Measurements from ENCODE around the gene GM2A. TPM values are rescaled to one million over a fixed set of nuclear protein-coding genes. Genes with fewer than 3 reads are reported as not detected.
A peak's percentile ranks its signal among the peaks of the same experiment; 100 is the strongest.

GM2A gene
- total RNA-seq, 1 donor from 2014 or later = 27.6 TPM

GRCh38 chr5:151243127-151243526 lies 9.9 kb upstream of the GM2A start:
- H3K27ac Mint-ChIP-seq (ENCODE audit: unreplicated experiment) = no peak overlapping the region

DNA sequence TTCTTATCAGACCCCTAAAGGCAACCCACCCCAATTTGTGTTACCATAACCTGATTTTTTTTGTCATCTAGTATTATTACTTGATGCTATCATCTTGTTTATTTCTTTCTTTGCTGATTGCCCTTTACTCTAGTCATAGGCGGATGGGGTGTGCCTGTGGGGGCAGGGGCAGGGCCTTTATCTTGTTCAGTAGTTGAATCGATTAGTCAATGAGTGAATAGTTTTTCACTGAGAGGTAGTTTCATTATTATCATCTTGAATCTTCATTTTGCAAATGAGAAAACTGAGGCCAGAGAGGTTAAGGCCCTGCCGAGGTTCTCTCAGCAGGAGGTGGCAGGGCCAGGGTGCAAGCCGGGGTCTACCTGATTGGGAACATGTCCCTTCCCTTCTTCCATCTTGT lies 9.4 kb upstream of the GM2A start:
- no peak for DNase-seq (ENCODE audit: low read depth, low spot score)
- peaks cover 2% of the 10 kb centered on the region for H3K4me1 Mint-ChIP-seq
- H3K27me3 Mint-ChIP-seq (ENCODE audit: low read depth) = no peaks in the 10 kb centered on the region
- H3K9me3 Mint-ChIP-seq = no peaks in the 10 kb centered on the region
- H3K36me3 Mint-ChIP-seq (ENCODE audit: low read depth) = no peaks in the 10 kb centered on the region
- no peak overlapping the region for H3K4me3 Mint-ChIP-seq
- H3K27ac Mint-ChIP-seq (ENCODE audit: unreplicated experiment) = no peak overlapping the region
- TF ChIP-seq, protein P1, sequence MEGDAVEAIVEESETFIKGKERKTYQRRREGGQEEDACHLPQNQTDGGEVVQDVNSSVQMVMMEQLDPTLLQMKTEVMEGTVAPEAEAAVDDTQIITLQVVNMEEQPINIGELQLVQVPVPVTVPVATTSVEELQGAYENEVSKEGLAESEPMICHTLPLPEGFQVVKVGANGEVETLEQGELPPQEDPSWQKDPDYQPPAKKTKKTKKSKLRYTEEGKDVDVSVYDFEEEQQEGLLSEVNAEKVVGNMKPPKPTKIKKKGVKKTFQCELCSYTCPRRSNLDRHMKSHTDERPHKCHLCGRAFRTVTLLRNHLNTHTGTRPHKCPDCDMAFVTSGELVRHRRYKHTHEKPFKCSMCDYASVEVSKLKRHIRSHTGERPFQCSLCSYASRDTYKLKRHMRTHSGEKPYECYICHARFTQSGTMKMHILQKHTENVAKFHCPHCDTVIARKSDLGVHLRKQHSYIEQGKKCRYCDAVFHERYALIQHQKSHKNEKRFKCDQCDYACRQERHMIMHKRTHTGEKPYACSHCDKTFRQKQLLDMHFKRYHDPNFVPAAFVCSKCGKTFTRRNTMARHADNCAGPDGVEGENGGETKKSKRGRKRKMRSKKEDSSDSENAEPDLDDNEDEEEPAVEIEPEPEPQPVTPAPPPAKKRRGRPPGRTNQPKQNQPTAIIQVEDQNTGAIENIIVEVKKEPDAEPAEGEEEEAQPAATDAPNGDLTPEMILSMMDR (conservative IDR thresholded peaks at IDR 0.05) = no peak

More at GRCh38 chr5:151243127-151243526, 9.9 kb upstream of the GM2A start:
- no peak for DNase-seq (ENCODE audit: low read depth, low spot score)
- Mint-ChIP-seq H3K27me3 (ENCODE audit: low read depth) (no peaks in the 10 kb centered on the region), H3K9me3 (no peaks in the 10 kb centered on the region), H3K4me3 (no peak overlapping the region), H3K36me3 (ENCODE audit: low read depth) (no peaks in the 10 kb centered on the region), H3K4me1 (peaks cover 6% of the 10 kb centered on the region)
- TF ChIP-seq, protein P1 (conservative IDR thresholded peaks at IDR 0.05) = no peak

DNA sequence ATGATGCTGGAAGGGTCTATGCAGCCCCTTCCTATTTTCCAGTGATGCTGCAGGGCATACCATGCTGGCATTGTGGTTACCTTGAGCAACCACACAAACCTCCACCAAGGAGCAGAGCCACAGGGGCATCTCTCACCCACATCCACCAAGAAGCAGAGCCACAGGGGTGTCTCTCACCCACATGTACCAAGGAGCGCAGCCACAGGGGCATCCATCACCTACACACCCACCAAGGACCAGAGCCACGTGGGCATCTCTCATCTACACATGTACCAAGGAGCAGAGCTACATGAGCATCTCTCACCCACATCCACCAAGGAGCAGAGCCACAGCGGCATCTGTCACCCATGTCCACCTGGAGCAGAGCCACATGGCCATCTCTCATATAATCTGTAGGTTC lies 8.8 kb upstream of the GM2A start:
- Mint-ChIP-seq H3K4me1 (no peaks in the 10 kb centered on the region), H3K4me3 (no peak overlapping the region), H3K9me3 (no peaks in the 10 kb centered on the region), H3K27ac (ENCODE audit: unreplicated experiment) (no peak overlapping the region), H3K36me3 (ENCODE audit: low read depth) (no peaks in the 10 kb centered on the region), H3K27me3 (ENCODE audit: low read depth) (no peaks in the 10 kb centered on the region)
- no peak for DNase-seq (ENCODE audit: low read depth, low spot score)
- TF ChIP-seq, protein P1 (conservative IDR thresholded peaks at IDR 0.05) = no peak

GRCh38 chr5:151245680-151246219 lies 7.2 kb upstream of the GM2A start:
- TF ChIP-seq, protein P1 (conservative IDR thresholded peaks at IDR 0.05) = no peak
- H3K9me3 Mint-ChIP-seq = no peaks in the 10 kb centered on the region
- H3K36me3 Mint-ChIP-seq (ENCODE audit: low read depth) = no peaks in the 10 kb centered on the region
- no peak overlapping the region for H3K4me3 Mint-ChIP-seq
- DNase-seq (ENCODE audit: low read depth, low spot score) = no peak
- no peak overlapping the region for H3K27ac Mint-ChIP-seq (ENCODE audit: unreplicated experiment)
- no peaks in the 10 kb centered on the region for H3K4me1 Mint-ChIP-seq
- H3K27me3 Mint-ChIP-seq (ENCODE audit: low read depth) = no peaks in the 10 kb centered on the region

- Mint-ChIP-seq H3K9me3 (no peaks in the 10 kb centered on the region), H3K27me3 (ENCODE audit: low read depth) (no peaks in the 10 kb centered on the region), H3K4me3 (peak overlapping the region; percentile 36), H3K36me3 (ENCODE audit: low read depth) (no peaks in the 10 kb centered on the region), H3K4me1 (peaks cover 15% of the 10 kb centered on the region), H3K27ac (ENCODE audit: unreplicated experiment) (no peak overlapping the region)
- TF ChIP-seq, protein P1 (conservative IDR thresholded peaks at IDR 0.05) = no peak
- no peak for DNase-seq (ENCODE audit: low read depth, low spot score)
Measured at GRCh38 chr5:151248651-151249050, 4.3 kb upstream of the GM2A start.

Data from neural crest cell (in vitro differentiated cells).